Small intestine (tissue), 7 donors: ENCODE data around the gene C1orf35. TPM values are rescaled to one million over a fixed set of nuclear protein-coding genes. Genes with fewer than 3 reads are reported as not detected.

Source experiments
- DNase-seq, 2 donors: peaks; one replicate each; pipeline versions ENCODE4 v3.0.0 to v3.0.0-alpha.2; 2013
- FAIRE-seq: peaks from 2 replicates; lab custom pipeline; 2012; peaks lifted over from hg19 to GRCh38; lab: Jason Lieb, UNC
- H3K27ac ChIP-seq, 3 donors: one replicate each; pipeline ENCODE4 v1.5.1; 2013; ENCODE audit warnings: low read length in 2 of 3, mild to moderate bottlenecking in 2 of 3, control low read depth in 1 of 3, inconsistent platforms in 1 of 3, low read depth in 1 of 3, moderate library complexity in 1 of 3
- H3K27me3 ChIP-seq, 3 donors: one replicate each; pipeline ENCODE4 v1.6.1; 2013; ENCODE audit warnings: low read length in 3 of 3, inconsistent platforms in 1 of 3; ENCODE audit not compliant: control insufficient read depth in 3 of 3, insufficient read depth in 3 of 3
- H3K36me3 ChIP-seq, 3 donors: one replicate each; pipeline ENCODE4 v1.6.1; 2013; ENCODE audit warnings: low read length in 3 of 3, inconsistent platforms in 1 of 3, low read depth in 1 of 3, mild to moderate bottlenecking in 1 of 3, moderate library complexity in 1 of 3; ENCODE audit not compliant: control insufficient read depth in 3 of 3, insufficient read depth in 2 of 3
- H3K4me1 ChIP-seq, 3 donors: one replicate each; pipeline ENCODE4 v1.6.1; 2013; ENCODE audit warnings: low read length in 2 of 3, inconsistent platforms in 1 of 3, low read depth in 1 of 3, mild to moderate bottlenecking in 1 of 3, moderate library complexity in 1 of 3; ENCODE audit not compliant: control insufficient read depth in 3 of 3, insufficient read depth in 2 of 3
- H3K4me3 ChIP-seq, 3 donors: one replicate each; pipeline ENCODE4 v1.5.1; 2013; ENCODE audit warnings: low read length in 3 of 3, control low read depth in 1 of 3, inconsistent platforms in 1 of 3, low read depth in 1 of 3, mild to moderate bottlenecking in 1 of 3, moderate library complexity in 1 of 3
- H3K9me3 ChIP-seq, 2 donors: one replicate each; pipeline ENCODE4 v1.6.1; 2013; ENCODE audit warnings: low read depth in 1 of 2, low read length in 1 of 2; ENCODE audit not compliant: control insufficient read depth in 2 of 2, insufficient read depth in 1 of 2
- WGBS, 3 donors: extraction: QIAGEN DNeasy Blood & Tissue Kit; methylation state at CpG; one replicate each; pipeline ENCODE4 v1.1.7; 2013; 5-methylcytosine and 5-hydroxymethylcytosine counted together
- polyA plus RNA-seq, 4 donors: library from polyadenylated mRNA; stranded (reverse) in 3 of 4; unstranded in 1 of 4; fragments of 200-250 nt in 3 of 4; fragments of 120-200 nt in 1 of 4; gene quantifications; one replicate each; pipeline versions ENCODE4 v1.2.1 to v1.2.3, GENCODE V29; 2013
- donor health status: healthy with polysubstance abuse.
- donor health status: control.
- donor health status: control.
- donor health status: Bipolar disorder and iron deficiency.
- donor health status: healthy.

Gene C1orf35
- polyA plus RNA-seq, 4 donors, result 15.4 to 18.1 (median 16.0) TPM

DNA sequence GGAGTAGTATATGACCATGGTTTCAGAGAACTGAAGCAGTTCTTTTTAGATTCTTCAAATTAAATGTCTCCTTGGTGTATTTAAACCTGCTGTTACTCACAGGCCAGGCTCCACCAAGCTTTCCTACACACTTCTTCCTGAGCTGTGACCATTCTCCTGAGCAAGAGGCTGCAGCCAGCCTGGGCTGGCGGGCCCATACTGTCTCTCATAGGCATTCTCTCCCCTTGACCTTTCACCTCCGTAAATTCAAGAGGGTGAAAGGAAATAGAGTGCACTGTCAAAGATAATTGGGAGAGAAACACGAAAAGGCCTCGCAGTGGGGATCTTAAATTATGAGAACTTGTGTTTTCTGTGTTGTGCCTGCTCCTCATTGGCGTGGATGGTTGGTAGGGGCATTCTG, 18.3 kb downstream of the C1orf35 start:
- no peaks in the 10 kb centered on the region for H3K9me3 ChIP-seq
- 15 to 38% (median 29%) methylated on average over 5 of the region's 5 CpGs for WGBS, 3 donors
- H3K4me1 ChIP-seq, result peaks cover 18 to 59% (median 36%) of the 10 kb centered on the region in 3 donors
- H3K36me3 ChIP-seq, result peaks cover 0 to 37% (median 2%) of the 10 kb centered on the region in 3 donors
- H3K27me3 ChIP-seq, result no peaks in the 10 kb centered on the region
- H3K4me3 ChIP-seq, result peak overlapping the region in 2 of 3 donors; percentile 69 to 92
- peak overlapping the region; percentile 50 to 100 (median 97) for H3K27ac ChIP-seq
- no peak for DNase-seq
- FAIRE-seq, result no peak

DNA sequence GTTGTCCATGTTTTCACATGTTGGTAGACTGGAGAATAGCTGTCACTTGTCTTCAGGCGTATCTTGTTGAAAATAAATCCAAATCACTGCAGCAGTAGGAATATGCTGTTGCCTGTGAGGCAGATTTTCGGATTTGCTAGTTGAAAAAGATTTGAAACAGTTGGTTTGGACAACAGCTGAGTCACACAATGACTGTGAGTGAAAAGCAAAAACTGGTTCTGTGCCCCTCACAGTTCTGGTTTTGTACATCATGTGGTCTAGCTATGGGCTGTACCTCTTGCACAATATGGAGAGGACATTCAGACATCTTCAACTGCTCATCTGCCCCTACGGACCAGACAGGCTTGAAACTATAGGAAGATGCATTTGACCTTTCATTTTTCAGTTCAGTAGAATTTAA, 18.8 kb downstream of the C1orf35 start:
- Histone ChIP-seq H3K4me1 (peaks cover 15 to 55% (median 34%) of the 10 kb centered on the region in 3 donors), H3K27me3 (no peaks in the 10 kb centered on the region), H3K4me3 (peak overlapping the region; percentile 69 to 95 (median 92)), H3K27ac (peak overlapping the region in 2 of 3 donors; percentile 97 to 100), H3K9me3 (no peaks in the 10 kb centered on the region), H3K36me3 (peaks cover 0 to 32% (median 2%) of the 10 kb centered on the region in 3 donors)
- WGBS, 3 donors, result 5 to 6% (median 6%) methylated on average over 3 of the region's 3 CpGs
- DNase-seq (peak in 1 of 2 donors; percentile 16), FAIRE-seq (no peak)

DNA sequence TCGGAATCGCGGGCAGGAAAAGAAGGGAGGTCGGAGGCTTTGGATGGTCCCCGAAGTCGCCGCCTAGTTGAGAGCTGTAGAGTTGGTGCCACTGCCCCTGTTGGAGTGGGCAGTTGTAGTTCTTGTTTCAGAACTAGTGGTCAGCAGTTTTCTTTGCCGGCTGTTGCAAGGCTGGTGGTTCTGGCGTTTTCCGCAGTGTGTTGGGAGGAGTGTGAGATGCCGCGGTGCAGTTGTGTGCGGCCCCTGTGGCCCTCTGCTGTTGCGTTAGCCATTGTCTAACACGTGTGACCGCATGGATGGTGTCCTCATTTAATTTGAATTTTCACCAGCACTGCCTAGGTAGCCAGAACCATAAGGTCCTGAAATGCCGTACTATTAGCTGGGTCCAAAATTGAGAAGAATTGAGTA, 19.2 kb downstream of the C1orf35 start:
- Histone ChIP-seq H3K27ac (peak overlapping the region; percentile 94 to 100 (median 97)), H3K27me3 (no peaks in the 10 kb centered on the region), H3K4me1 (peaks cover 15 to 51% (median 34%) of the 10 kb centered on the region in 3 donors), H3K4me3 (peak overlapping the region; percentile 69 to 95 (median 92)), H3K36me3 (peaks cover 0 to 27% (median 2%) of the 10 kb centered on the region in 3 donors), H3K9me3 (no peaks in the 10 kb centered on the region)
- FAIRE-seq (no peak), DNase-seq (no peak)
- WGBS, 3 donors, result 1 to 2% (median 2%) methylated on average over 17 of the region's 17 CpGs

DNA sequence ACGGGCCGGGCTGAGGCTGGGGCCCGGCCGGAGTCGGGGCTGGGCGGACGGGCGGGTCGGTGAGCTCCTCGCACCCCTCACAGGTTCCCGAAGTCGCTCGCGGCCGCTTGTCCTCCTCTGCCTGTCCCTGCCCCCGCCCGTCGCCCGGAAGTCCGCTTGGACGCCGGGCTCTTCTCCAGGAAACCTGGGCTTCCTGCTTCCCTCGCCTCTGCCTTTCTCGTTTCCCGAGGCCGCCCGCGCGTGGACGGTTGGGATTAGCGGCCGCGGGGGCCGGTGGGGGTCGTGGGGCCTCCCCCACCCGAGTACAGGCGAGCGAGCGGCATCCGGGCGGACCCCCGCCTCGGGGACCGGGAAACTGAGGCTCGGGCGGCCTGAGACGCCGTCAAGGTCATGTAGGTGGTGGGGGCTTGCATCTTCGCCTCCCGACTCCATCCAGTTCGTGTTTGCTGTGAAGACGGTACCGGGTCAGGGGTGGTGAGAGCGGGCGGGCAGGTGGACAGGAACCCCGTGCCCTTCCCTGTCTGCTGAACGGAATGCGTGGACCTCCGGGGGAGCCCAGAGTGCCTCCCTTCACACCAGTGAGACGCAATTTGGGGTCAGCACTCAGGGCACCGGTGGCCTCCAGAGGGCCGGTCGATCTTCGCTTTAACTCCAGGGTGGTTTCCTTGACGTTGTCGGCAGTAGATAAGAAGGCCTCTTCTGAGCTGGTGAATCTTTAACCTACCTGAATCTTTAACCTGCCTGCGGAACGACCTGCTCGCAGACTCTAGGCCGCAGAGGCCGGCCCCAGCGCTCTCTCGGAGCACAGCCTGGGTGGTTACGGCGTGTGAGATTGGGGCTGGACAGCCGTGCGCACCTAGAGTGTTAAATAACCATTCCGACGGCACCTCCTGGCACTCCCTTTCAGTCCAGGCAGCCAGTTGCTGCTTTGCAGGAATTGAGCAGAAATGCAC, 19.9 kb downstream of the C1orf35 start:
- FAIRE-seq, result no peak

DNA sequence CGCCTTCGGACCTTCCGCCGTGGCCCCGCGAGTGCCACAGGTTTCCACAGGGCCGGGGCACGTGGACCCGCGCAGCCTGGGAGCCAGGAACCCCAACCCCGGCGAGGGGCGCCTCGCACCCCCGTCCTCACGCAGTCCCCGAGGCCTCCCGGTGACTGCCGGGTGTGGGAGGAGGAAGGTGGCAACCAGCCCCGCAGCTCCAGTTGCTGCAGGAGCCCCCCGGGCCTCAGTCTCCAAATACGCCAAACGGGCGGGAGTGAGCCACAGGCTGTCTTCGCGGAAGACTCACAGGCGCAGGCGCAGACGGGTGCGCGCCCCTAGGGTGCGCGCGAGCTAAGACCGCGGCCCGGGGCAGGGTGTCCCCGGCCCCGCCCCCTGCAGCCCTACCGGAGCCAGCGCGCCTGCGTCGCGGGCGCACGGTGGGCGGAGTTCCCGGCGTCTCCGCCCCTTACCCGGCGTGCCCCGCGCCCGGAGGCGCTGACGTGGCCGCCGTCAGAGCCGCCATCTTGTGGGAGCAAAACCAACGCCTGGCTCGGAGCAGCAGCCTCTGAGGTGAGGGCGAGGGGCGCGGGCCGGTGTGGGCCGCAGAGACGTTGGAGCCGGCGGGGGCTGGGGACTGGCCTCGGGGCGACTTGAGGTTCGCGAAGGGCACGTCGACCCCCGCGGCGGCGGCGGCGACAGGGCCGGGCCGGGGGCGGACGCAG, 20.8 kb downstream of the C1orf35 start, which contains the start of gene ARF1:
TSS of gene ARF1 (plus strand) at position 495 of the 704 bp plus-strand sequence. CDS start 14,407 bp downstream, outside the sequence.
- Histone ChIP-seq H3K27me3 (no peaks in the 10 kb centered on the region), H3K27ac (peak within 1 kb of the TSS; percentile 94 to 100 (median 97)), H3K4me3 (peak within 1 kb of the TSS; percentile 69 to 95 (median 95)), H3K9me3 (no peaks in the 10 kb centered on the region), H3K36me3 (peaks cover 0 to 16% (median 0%) of the 10 kb centered on the region in 3 donors), H3K4me1 (peaks cover 6 to 39% (median 26%) of the 10 kb centered on the region in 3 donors)
- FAIRE-seq, result no peak
- 0% methylated on average over 43 to 87 of the region's 87 CpGs for WGBS, 3 donors
- DNase-seq, result peak; percentile 92 to 97

More for the DNA sequence above, 19.9 kb downstream of the C1orf35 start:
- peak; percentile 87 to 90 for DNase-seq
- Histone ChIP-seq H3K9me3 (no peaks in the 10 kb centered on the region), H3K27me3 (no peaks in the 10 kb centered on the region), H3K36me3 (peaks cover 0 to 21% (median 2%) of the 10 kb centered on the region in 3 donors), H3K27ac (peak overlapping the region; percentile 94 to 100 (median 97)), H3K4me3 (peak overlapping the region; percentile 69 to 95 (median 92)), H3K4me1 (peaks cover 10 to 46% (median 33%) of the 10 kb centered on the region in 3 donors)
- 0 to 1% (median 1%) methylated on average over 64 to 79 of the region's 79 CpGs for WGBS, 3 donors

DNA sequence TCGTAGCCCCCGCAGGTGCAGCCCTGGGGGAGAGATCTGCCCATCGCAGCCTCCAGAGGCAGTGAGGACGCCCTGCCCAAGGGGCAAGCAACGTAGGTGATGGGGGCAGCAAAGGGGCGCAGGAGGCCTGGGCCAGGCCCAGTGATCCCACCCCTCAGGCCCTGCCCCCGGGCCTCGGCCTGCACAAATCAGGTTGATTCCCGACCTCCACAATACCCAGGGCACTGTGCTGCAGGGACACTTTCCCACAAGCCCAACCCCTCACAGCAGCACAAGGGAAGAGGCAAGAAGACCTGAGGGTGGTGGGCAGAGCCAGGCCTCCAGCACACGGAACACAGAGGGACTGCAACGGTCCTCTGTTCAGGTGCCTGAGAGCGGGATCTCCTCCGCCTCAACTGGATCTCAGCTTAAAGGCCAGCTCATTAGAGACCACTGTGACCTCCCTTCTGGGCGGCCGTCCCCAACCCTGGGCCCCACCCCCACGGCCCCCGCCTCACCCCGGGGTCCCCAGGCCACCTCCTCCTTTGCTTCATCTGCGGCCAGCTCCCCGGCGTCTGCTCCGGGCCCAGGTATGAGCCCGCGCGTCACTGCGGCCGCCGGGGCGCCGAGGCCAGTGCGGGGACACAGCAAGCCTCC, 21.4 kb downstream of the C1orf35 start:
- peaks cover 0 to 16% (median 0%) of the 10 kb centered on the region in 3 donors for H3K36me3 ChIP-seq
- no peaks in the 10 kb centered on the region for H3K9me3 ChIP-seq
- WGBS, 3 donors, result 10 to 14% (median 10%) methylated on average over 18 to 31 of the region's 31 CpGs
- DNase-seq (peak in 1 of 2 donors; percentile 31), FAIRE-seq (no peak)
- peak overlapping the region in 2 of 3 donors; percentile 55 to 78 for H3K27ac ChIP-seq
- H3K4me3 ChIP-seq, result peak overlapping the region; percentile 69 to 95 (median 89)
- H3K27me3 ChIP-seq, result no peaks in the 10 kb centered on the region
- H3K4me1 ChIP-seq, result peaks cover 6 to 33% (median 24%) of the 10 kb centered on the region in 3 donors

DNA sequence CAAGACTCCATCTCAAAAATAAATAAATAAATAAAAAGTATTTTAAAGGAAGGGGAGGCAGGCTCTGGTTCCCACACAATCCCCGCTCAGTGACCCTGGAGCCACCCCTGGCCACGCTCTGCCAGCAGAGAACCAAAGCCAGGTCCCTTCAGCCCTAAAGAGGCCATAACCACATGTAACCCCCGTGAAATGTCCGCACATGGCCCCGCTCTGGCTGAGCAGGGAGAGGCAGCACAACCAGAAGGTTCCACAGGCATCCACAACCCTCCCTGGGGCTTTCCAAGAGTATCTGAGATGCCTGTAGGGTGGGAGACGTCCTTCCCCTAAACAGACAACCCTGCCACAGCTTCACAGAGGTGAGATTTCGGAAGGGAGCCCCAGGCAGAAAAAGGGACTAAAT, 22.0 kb downstream of the C1orf35 start:
- DNase-seq, result no peak
- FAIRE-seq, result no peak
- H3K9me3 ChIP-seq, result no peaks in the 10 kb centered on the region
- H3K27me3 ChIP-seq, result no peaks in the 10 kb centered on the region
- 70 to 78% (median 72%) methylated on average over 7 of the region's 7 CpGs for WGBS, 3 donors
- H3K4me3 ChIP-seq, result peak overlapping the region in 2 of 3 donors; percentile 69 to 95
- peaks cover 6 to 28% (median 20%) of the 10 kb centered on the region in 3 donors for H3K4me1 ChIP-seq
- no peak overlapping the region for H3K27ac ChIP-seq
- peaks cover 0 to 14% (median 0%) of the 10 kb centered on the region in 3 donors for H3K36me3 ChIP-seq
